H1 (cell line): ENCODE results near the gene PKP3. TPM values are rescaled to one million over a fixed set of nuclear protein-coding genes. Genes with fewer than 3 reads are reported as not detected.
A peak's percentile ranks its signal among the peaks of the same experiment; 100 is the strongest.

Experiments
- BRCA1 ChIP-seq: IDR thresholded peaks from 2 replicates; pipeline ENCODE4 v1.6.1; 2012; ENCODE audit warnings: low read depth, low read length, improper control_type of control experiment
- GABPA ChIP-seq: IDR thresholded peaks from 2 replicates; pipeline ENCODE4 v1.6.1; 2011; ENCODE audit warnings: mild to moderate bottlenecking, low read length, moderate library complexity, borderline replicate concordance; ENCODE audit not compliant: insufficient read depth
- RAD21 ChIP-seq, 2 experiments: IDR thresholded peaks in 1 of 2; conservative IDR thresholded peaks in 1 of 2; 2 replicates each; pipeline ENCODE4 v1.6.1; 2011; ENCODE audit warnings: low read depth in 2 of 2, low read length in 2 of 2, improper control_type of control experiment in 1 of 2, inconsistent platforms in 1 of 2, mild to moderate bottlenecking in 1 of 2, moderate library complexity in 1 of 2
- SIRT6 ChIP-seq: IDR thresholded peaks from one replicate; pipeline ENCODE4 v1.7.1; 2012; ENCODE audit warnings: low read length, inconsistent platforms
- TCF12 ChIP-seq: IDR thresholded peaks from 2 replicates; pipeline ENCODE4 v1.6.1; 2011; ENCODE audit warnings: low read depth, mild to moderate bottlenecking, low read length
- polyA plus RNA-seq, 7 experiments: library from polyadenylated mRNA; depleted of rRNA in 3 of 7; stranded (reverse) in 5 of 7; unstranded in 2 of 7; fragments of >200 nt in 5 of 7; fragments of 200-250 nt in 2 of 7; gene quantifications; 1 replicate in 5 of 7; 2 replicates in 1 of 7; 4 replicates in 1 of 7; pipeline versions ENCODE4 v1.2.1 to v1.2.3, GENCODE V29; 2011 to 2013; ENCODE audit warnings: missing spikeins in 2 of 7, mixed read lengths in 2 of 7
- total RNA-seq: library from RNA; stranded (reverse); fragmentation: NEBNext Ultra II Directional; extraction: Animal tissue kit (Norgen Biotek cat#: 25700); gene quantifications from 2 replicates; pipeline ENCODE4 v1.2.1, GENCODE V29; 2021
- TF ChIP-seq, protein P1 (sequence below), 3 experiments: IDR thresholded peaks; 1 replicate in 2 of 3; 2 replicates in 1 of 3; pipeline versions ENCODE4 v1.5.1 to v1.6.1; 2011; ENCODE audit warnings: low read length in 3 of 3, mild to moderate bottlenecking in 3 of 3, inconsistent platforms in 2 of 3, low read depth in 1 of 3, moderate library complexity in 1 of 3; ENCODE audit not compliant: insufficient read depth in 1 of 3; ENCODE audit errors: control extremely low read depth in 1 of 3
- TF ChIP-seq, protein P2 (sequence below): IDR thresholded peaks from 2 replicates; pipeline ENCODE4 v1.6.1; 2012; ENCODE audit warnings: inconsistent platforms

The PKP3 gene
- total and polyA plus RNA-seq, 2 of the 8 experiments (the other 6 are each of a cell fraction or from before 2014, with no cell fraction given): 16.7 to 28.7 TPM

DNA sequence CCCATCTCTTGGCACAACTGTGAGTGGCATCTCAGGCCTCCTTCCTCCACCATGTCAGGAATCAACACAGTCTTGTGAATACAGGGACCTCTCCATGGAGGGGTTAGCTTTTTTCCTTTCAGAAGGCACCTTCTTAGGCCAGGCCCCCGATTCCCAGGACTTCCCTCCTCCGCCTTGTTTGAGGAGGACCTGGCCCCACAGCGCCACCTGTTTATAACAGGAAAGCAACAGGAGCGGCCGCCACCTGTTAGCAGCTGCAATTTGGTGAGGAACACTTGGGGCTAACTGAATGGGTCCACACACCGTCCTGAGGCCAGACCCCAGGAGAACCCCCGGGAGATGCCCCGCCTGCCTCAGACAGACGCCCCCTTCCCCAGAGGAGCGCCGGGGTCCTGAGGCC is 3.8 kb upstream of the PKP3 start (continued):
- TF ChIP-seq, protein P1, sequence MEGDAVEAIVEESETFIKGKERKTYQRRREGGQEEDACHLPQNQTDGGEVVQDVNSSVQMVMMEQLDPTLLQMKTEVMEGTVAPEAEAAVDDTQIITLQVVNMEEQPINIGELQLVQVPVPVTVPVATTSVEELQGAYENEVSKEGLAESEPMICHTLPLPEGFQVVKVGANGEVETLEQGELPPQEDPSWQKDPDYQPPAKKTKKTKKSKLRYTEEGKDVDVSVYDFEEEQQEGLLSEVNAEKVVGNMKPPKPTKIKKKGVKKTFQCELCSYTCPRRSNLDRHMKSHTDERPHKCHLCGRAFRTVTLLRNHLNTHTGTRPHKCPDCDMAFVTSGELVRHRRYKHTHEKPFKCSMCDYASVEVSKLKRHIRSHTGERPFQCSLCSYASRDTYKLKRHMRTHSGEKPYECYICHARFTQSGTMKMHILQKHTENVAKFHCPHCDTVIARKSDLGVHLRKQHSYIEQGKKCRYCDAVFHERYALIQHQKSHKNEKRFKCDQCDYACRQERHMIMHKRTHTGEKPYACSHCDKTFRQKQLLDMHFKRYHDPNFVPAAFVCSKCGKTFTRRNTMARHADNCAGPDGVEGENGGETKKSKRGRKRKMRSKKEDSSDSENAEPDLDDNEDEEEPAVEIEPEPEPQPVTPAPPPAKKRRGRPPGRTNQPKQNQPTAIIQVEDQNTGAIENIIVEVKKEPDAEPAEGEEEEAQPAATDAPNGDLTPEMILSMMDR (IDR thresholded peaks at IDR 0.05; ENCODE audit: control extremely low read depth in 1 of 3, insufficient read depth in 1 of 3, low read depth in 1 of 3, low read length in 3 of 3): peak in 2 of 3 experiments; percentile 56 to 67; a peak in 3 of 4 replicates
- no peak for TF ChIP-seq SIRT6
- TF ChIP-seq RAD21 (IDR thresholded peaks at IDR 0.05 in 1 of 2, conservative IDR thresholded peaks at IDR 0.05 in 1 of 2; ENCODE audit: low read depth in 2 of 2, low read length in 2 of 2): peak; percentile 37 to 57
- TF ChIP-seq, protein P2, sequence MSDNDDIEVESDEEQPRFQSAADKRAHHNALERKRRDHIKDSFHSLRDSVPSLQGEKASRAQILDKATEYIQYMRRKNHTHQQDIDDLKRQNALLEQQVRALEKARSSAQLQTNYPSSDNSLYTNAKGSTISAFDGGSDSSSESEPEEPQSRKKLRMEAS: peak; percentile 53
- TF ChIP-seq GABPA: peak; percentile 37; the same call in 1 of the 2 replicates
- TF ChIP-seq TCF12: 0 out of 2 replicates have a peak, but pooled peaks have one; percentile 15
- no peak for TF ChIP-seq BRCA1
